Posterior vena cava (tissue), 2 donors: ENCODE data around the gene USP20. TPM values are rescaled to one million over a fixed set of nuclear protein-coding genes. Genes with fewer than 3 reads are reported as not detected.

Source experiments
- DNase-seq: peaks from one replicate; pipeline ENCODE4 v3.0.0-alpha.2; 2020; ENCODE audit warnings: low spot score
- intact Hi-C, 2 donors: fragments of 100-400 bp; cut with DNase I; formaldehyde crosslinking; loops; one replicate each; pipeline versions ENCODE4 v1.14.1 to v1.14.2; 2022 to 2023
- total RNA-seq, 2 donors: library from RNA; stranded (reverse); fragmentation: NEBNext Ultra II Directional; extraction: Animal tissue kit (Norgen Biotek cat#: 25700); gene quantifications; one replicate each; pipeline ENCODE4 v1.2.1, GENCODE V29; 2021
- donor health status: DM: yes; HTN: yes; CAD: no.
- donor health status: DM: yes; HTN: yes; CAD: no.

Gene USP20
- total RNA-seq, 2 donors from 2014 or later, result 25.8 to 26.0 TPM

DNA sequence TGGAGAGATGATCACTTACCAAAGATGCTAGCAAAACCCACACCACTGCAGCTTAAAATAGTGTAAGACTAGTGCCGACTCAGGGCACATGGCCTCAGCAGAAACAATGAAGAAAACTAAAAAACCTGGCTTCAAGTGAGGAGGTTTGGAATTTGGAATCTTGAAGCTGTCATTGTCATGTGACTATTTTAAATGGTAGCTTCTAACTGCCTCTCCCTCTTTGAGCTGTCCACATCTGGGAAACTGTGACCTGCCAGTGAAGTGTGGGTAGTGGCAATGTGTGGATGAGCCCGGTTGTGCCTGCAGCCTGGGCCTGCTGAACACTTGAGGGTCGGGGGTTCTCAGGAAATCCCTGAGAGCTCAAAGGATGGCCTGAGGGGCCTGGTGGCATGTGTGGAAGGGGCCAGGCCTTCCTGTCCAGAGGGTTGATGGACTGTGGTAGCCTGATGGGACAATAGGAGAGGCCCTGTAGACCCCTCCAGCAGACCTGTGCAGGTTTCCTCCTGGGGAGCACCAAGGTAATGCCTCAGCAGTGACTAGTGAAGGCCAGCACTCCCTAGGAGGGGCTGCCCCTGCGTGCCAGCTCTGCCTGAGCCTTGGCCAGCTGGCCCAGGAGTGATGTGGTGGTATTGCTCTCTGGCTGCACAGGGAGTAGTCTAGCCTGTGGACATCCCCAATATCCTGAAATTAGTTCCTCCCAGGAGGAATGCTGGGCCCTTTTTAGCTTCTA is 13.6 kb downstream of the USP20 start:
- DNase-seq, result no peak
- intact Hi-C loops, result no loop called here

DNA sequence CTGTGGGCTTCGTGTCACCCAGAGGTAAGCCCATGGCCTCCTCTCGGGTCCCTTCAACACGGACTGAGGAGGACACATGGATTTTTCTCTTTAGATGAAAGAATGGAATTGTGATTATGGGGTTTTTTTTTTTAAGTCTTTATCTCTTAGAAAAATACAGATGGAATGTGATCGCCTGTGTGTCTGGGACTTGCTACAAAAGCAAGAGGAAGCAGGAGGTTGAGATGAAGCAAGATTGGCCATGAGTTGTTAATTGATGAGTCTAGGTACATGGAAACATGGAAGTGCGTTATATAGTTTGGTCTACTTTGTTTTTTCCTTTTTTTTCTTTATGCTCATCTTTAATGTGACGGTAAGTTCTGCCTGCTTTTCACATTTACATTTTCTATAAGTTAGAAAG is 14.6 kb downstream of the USP20 start:
- intact Hi-C loops, result no loop called here
- no peak for DNase-seq

DNA sequence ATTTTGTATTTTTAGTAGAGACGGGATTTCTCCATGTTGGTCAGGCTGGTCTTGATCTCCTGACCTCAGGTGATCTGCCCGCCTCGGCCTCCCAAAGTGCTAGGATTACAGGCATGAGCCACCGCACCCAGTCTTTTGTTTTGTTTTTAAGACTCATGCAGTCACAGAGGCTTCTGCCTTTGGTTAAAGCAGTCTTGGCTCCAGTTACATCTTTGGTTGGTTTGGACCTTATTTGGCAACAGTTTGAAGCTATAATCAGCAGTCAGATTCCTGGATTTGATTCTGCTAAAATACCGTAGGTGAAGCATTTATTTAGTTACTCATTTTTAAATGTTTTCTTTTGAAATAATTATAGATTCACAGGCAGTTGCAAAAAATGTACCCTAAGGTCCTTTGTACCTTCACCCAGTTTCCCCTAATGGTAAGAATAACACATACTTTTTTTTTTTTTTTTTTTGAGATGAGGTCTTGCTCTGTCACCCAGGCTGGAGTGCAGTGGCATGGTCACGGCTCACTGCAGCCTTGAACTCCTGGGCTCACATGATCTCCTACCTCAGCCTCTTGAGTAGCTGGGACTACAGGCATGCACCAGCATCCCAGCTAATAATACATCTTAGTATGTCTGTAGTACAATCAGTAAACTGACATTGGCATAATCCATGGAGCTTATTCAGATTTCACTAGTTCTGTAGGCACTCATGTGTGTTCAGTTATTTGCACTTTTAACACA is 15.7 kb downstream of the USP20 start:
- no peak for DNase-seq
- intact Hi-C loops, result no loop called here

DNA sequence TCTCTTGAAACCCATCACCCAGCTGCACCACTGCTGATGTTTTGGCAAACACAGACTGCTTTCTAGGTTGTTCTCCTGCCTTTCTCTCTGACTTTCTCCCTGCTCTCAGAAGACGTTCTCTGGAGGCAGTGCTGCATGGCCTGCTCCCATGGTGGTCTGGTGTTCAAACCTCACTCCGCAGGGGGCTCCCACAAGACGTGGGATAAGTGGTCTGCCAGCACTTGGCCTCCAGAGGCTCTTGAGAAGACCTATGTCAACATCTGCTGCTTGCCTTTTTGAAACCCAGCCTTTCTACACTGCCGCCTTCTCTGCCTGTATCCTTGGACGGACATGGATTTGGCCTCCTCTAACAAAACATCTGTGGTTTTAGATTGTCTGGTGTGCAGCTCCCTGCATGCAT is 16.6 kb downstream of the USP20 start:
- DNase-seq, result no peak
- intact Hi-C loops, result no loop called here

DNA sequence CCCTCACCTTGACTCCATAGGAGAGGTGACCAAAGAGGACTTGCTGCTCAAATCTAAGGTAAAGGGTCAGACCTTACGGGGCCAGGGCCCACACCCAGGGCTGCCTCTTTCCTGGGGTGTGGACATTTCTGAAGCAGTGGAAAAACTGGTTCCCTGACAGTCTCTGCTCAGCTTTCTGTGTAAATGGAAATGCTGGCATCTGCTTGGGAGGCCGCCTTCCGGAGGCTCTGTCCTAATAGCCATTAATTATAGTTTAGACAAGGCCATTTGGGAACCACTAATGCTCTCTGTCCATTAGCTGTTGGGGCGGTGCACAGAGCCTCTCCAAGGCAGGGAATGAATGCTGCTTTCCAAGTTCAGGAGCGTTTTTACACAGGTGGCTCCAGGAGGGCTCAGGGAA is 17.3 kb downstream of the USP20 start:
- intact Hi-C loops, result no loop called here
- DNase-seq, result no peak

DNA sequence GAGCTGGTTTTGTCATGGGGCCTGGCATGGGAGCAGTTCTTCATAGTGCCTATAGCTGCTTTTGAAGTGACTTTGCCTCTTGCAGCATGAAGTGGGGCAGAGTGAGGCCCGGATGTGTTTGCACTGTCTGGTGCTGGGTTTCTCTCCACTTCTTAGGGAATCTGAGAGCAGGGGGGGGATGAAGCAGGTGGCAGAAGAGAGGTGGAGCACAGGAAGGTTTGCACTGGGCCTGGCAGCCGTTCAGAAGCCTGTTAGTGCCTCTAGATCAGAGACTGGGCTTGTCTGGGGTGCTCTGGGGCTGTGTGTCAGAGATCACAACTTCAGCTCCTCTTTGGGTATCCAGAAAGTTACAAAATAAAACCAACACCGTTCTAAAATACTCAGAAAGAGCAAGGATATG is 18.4 kb downstream of the USP20 start:
- DNase-seq, result no peak

DNA sequence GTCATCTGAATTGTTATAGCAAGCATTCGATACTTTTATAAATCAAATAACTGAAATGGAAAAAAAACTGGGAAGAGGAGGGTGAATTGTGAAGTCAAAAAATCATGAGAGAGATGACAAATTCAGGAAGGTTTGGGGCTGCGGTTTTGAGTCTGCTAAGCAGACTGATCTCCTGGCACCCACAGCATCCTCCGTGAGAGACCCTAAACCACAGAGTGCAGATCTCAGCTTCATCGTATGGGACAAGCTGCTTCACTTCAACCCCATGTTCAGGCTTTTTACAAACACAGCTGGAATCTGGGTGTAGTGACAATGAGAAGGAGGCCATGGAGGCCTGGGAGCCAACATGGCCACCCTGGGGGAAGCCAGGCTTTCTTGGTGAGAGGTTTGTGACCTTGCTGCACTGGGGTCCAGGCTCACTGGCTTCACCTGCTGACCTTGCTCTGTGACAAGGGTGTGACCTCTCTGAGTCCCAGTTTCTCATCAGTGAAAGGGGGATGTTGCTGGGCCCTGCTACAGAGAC is 19.4 kb downstream of the USP20 start:
- intact Hi-C loops, result no loop called here
- DNase-seq, result no peak

More for the DNA sequence above, 18.4 kb downstream of the USP20 start:
- intact Hi-C loops, result no loop called here

DNA sequence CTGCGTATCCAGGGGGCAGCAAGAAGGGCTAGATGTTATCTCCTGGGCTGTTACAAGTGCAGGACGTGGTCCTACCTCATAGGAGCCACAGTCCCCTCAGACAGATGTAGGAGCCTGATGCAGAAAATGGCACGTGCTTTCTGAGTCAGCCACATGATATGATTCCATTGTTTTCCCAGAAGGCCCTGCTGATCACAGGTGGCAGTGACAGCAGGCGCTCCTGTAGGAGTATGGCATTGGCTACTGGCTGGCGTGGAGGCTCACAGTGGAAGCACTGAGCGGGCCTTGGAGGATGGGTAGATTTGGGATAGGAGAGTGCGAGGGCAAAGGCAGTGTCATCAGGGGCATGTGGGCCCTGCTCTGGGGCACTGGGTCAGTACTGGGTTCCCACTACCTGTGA is 21.9 kb downstream of the USP20 start:
- no peak for DNase-seq
- intact Hi-C loops, result no loop called here

DNA sequence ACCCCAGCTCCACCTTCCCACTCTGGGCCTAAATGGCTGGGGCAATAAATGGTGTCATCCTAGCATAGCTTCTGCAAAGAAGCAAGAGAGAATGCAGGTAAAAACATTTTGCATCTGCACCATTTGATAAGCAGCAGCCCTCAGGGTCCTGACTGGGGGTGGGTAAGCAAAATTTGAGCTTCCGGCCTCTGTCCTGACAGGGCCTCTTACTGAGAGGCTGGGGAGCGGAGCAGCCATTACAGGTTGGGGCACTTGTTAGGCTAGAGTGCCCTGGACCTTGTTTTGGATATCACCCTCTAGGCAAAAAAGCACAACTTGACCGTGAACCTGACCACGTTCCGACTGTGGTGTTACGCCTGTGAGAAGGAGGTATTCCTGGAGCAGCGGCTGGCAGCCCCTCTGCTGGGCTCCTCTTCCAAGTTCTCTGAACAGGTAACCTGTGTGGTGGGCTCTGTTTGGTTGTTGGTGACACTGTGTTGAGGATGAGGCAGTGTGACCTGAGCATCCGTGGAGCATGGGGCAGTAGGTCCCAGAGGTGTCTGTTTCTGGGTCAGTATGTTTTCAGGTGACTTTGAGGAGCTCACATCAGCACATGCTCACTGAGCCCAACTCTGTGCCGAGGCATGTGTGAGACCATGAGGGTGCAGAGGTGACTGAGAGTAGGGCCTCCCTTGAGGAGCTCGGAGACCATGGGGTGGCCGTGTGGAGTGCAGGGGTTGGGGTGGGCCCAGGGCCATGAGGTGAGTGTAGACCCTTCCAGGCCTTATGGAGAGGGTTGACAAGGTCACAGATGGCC is 23.1 kb downstream of the USP20 start:
- intact Hi-C loops, result no loop called here
- DNase-seq, result no peak

DNA sequence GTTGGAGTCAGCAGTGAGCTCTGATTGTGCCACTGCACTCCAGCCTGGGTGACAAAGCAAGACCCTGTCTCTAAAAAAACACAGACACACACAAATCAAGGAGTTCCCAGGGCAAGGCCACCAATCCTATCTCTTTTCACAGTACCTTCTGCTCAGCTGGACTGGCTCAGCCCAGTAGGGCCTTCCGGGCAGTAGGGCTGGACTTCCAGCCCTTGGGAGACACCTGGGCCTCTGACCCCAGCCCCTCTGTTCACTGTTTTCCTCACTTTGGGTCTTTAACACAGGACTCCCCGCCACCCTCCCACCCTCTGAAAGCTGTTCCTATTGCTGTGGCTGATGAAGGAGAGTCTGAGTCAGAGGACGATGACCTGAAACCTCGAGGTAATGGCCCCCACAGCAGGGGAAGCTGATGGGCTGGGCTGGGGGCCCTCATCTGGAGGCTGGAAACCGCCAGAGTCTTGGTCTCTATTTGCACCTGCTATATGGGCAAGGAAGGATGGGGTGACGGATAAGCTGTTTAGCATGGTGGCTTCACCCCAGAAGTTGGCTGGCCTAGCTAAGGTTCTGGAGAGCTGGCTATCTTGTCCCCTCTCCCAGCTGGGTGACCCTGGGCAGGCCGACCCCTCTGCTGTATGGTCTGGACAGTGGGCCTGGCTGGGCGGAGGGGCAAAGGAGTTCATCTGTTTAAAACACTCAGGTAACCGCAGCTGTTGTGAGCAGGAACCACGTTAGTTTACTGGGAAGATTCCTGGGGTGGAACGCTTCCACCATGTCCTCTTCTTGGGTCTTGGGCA is 25.6 kb downstream of the USP20 start:
- intact Hi-C loops, result no loop called here
- no peak for DNase-seq

DNA sequence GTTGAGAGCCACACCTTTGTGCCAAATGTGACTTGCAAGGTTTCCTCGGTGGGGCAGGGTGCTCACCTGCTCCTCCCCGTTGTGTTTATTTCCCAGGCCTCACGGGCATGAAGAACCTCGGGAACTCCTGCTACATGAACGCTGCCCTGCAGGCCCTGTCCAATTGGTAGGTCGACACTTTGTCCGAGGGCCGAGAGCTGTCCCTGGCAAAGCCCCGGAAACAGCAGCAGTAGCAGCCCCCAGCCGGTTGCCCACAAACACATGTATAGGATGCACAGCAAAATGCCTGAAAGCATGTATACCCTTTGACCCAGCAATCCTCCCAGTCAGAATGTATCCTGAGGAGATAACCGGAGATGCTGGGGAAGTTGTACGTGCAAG is 26.2 kb downstream of the USP20 start:
- intact Hi-C loops, result no loop called here
- no peak for DNase-seq

DNA sequence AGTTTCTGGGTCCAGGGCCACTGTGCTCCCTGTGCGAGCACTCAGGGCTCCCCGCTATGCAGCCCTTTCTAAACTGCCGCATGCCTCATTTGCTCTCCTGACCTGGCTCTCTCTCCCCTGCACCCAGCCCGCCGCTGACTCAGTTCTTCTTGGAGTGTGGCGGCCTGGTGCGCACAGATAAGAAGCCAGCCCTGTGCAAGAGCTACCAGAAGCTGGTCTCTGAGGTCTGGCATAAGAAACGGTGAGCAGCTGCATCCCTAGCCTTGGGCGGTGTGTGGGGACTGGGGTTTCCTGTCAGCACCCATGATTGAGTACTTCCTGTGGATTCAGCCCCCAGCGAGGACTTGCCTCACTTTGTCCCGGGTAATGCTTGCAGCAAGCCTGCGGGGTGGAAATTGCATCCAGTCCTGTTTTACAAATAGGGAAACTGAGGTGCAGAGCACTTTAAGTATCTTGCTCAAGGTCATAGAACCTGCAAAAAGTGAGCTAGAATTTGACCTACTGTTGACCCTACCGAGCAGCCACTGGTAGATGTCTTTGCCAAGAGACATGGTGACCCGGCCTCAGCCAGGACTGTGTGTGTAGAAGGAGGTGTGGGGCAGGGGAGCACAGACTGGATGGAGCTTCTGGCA is 27.9 kb downstream of the USP20 start:
- intact Hi-C loops, result no loop called here

DNA sequence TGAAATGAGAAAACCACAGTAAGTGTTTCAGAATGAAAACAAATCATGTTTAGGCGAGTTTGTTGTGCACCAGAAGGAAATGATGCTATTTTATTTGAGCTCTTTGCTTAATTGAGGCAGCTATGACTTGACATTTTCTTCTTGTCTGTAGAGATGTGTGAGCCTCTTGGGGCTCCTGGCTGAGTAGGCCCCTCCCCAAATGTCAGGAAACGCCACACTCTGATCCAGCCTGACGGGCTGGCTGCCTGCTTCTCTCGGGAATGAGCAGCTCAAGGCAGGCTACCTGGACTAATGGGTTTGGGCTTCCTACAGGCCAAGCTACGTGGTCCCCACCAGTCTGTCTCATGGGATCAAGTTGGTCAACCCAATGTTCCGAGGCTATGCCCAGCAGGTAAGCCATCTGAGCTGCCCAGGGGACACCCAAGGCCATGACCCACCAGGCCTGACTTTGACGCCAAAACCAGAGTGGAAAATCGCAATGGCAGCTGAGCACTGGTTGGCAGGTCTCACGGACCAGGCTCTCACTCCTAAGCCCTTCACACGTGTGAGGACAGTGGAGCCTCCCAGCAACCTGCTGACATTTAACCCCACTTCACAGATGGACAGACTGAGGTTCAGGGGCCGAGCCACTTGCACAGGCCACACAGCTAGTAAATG is 29.9 kb downstream of the USP20 start:
- intact Hi-C loops, result no loop called here
- no peak for DNase-seq

More for the DNA sequence above, 27.9 kb downstream of the USP20 start:
- DNase-seq, result peak; percentile 72

DNA sequence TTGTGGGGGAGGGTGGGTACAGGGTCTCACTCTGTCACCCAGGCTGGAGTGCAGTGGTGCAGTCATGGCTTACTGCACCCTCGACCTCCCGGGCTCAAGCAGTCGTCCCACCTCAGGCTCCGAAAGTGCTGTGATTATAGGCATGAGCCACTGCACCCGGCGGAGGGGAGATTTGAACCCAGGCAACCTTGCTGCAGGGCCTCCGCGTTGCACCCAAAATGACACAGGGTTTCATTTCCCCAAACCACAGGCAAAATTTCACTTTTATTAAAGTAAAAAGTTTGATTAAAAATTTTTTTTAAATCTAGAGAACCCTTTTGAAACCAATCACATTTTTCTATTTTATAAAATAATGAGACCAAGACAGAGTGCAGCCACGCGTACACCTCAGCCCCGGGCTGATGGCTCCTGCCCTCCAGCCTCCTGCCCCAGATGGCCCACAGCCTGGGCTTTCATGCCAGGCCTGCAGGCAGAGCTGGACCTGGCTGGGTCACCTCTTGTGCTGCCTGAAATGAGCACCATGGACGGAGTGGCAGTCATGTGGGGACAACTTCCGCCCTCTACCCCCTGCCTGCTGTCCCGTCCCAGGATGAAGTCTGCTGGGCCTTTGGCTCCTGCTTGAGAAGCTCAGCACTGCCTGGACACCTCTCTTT is 30.5 kb downstream of the USP20 start:
- DNase-seq, result no peak
- intact Hi-C loops, result no loop called here

DNA sequence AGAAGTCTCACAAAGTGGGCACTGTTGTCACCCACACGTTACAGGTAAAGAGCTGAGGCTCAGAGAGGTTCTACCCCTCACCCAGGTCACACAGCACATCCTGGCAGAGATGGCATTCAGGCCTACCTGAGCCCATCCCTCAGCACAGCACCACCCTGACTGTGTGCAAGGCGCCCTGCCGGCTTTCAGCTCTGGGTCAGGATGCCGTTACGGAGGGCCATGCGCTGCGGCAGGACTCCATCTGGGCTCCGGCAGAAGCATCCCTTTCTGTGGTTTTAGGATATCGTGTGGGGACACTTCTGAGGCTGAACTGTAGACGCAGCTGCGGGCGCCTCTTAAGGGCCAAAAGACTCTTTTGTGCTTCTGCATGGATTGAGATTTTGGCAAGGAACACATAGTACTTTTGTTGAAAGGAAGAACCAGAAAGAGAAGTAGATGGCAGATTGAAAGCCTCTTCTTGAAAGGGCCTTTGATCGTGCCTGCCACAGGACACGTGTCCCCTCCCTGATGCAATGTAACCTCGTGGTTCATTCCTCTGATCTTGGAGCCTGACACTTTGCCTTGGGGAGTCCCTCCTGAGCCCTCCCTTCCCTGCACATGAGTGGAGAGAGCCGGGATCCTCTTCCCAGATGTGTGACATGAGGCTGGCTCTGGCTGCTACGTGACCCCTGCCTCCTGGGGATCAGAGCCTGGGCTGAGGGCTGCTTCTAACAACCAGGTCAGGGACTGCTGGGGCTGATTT is 31.3 kb downstream of the USP20 start:
- intact Hi-C loops, result no loop called here
- DNase-seq, result peak; percentile 67

DNA sequence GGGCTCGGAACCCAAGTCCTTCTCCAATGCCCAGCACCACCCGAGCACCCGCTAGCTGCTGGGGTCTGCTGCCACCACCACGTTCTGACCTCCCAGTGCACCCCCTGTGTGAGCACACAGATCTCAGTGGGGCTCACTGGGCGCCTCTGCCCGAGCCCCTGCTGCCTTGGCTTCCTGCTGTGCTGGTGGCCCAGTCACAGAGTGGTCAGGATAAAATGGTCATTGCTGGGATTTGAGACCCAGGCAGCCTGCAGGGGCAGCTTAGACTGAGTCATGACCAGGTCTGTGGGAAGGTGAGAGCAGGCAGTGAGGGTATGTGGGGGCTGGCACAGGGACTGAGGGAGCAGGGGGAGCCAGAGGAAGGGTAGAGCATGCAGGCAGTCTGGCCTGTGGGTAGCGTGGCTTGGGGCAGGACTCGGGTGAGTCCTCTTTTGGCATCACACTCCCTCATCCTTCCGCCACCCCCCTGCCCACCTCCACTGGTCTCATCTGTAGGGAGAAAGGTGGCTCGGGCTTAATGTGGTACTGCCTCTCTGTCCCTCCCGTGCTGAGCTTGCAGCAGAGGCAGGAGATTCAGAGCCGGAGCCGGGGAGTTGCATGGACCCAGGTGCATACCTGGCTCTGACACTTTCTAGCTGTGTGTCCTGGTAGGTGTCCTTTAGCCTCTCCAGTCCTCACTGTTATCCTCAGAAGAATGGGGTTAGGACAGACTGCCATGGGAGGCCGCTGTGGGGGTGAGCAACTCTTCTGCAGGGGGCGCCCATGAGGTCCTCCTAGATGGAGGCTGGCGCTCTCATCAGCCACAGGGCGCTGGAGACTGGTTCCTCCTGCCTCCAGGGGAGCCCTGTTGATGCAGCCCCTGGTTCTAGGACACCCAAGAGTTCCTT is 32.1 kb downstream of the USP20 start:
- intact Hi-C loops, result no loop called here
- DNase-seq, result peak; percentile 65
